Ectodermal cell (in vitro differentiated cells): Measurements from ENCODE around the gene HSP90AB1.

Experiments
- H3K27ac ChIP-seq: 2 replicates; pipeline ENCODE4 v1.7.0; 2013; ENCODE audit warnings: mild to moderate bottlenecking, low read depth, low read length; ENCODE audit not compliant: insufficient read depth, poor library complexity, severe bottlenecking
- H3K27me3 ChIP-seq: 2 replicates; pipeline ENCODE4 v1.7.0; 2013; ENCODE audit warnings: mild to moderate bottlenecking, low read length; ENCODE audit not compliant: insufficient read depth, control insufficient read depth, poor library complexity, severe bottlenecking
- H3K36me3 ChIP-seq: one replicate; pipeline ENCODE4 v1.7.0; 2013; ENCODE audit warnings: low read length; ENCODE audit not compliant: control insufficient read depth, insufficient read depth
- H3K4me1 ChIP-seq: one replicate; pipeline ENCODE4 v1.7.0; 2013; ENCODE audit warnings: low read length; ENCODE audit not compliant: control insufficient read depth, insufficient read depth
- H3K4me3 ChIP-seq: 2 replicates; pipeline ENCODE4 v1.7.0; 2013; ENCODE audit warnings: low read depth, low read length, control low read depth; ENCODE audit not compliant: insufficient read depth
- H3K9me3 ChIP-seq: 2 replicates; pipeline ENCODE4 v1.7.0; 2013; ENCODE audit warnings: mild to moderate bottlenecking, low read length, moderate library complexity; ENCODE audit not compliant: control insufficient read depth
- WGBS, 2 experiments: methylation state at CpG; one replicate each; pipeline ENCODE4 v1.1.7; 2013; ENCODE audit warnings: missing lambda C conversion rate in 2 of 2; 5-methylcytosine and 5-hydroxymethylcytosine counted together

The HSP90AB1 gene

DNA sequence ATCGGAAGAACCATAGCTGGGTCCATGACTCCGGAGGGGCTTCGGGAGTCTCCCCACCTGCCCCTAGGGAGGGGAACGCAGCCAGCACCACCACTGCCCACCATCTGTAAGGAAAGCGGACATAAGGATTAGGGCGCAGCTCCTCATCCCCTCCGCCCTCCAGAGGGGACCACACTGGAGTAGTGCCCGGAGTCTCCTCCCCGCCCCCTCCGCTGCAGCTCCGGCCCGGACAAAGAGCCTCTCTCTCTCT is 9.8 kb downstream of the HSP90AB1 start:
- Histone ChIP-seq H3K27ac (peak overlapping the region; percentile 95), H3K4me3 (peak overlapping the region; percentile 85), H3K4me1 (peaks cover 7% of the 10 kb centered on the region), H3K9me3 (no peaks in the 10 kb centered on the region), H3K27me3 (no peaks in the 10 kb centered on the region), H3K36me3 (peaks cover 24% of the 10 kb centered on the region)
- 2 to 3% methylated on average over 12 of the region's 12 CpGs for WGBS, 2 experiments

DNA sequence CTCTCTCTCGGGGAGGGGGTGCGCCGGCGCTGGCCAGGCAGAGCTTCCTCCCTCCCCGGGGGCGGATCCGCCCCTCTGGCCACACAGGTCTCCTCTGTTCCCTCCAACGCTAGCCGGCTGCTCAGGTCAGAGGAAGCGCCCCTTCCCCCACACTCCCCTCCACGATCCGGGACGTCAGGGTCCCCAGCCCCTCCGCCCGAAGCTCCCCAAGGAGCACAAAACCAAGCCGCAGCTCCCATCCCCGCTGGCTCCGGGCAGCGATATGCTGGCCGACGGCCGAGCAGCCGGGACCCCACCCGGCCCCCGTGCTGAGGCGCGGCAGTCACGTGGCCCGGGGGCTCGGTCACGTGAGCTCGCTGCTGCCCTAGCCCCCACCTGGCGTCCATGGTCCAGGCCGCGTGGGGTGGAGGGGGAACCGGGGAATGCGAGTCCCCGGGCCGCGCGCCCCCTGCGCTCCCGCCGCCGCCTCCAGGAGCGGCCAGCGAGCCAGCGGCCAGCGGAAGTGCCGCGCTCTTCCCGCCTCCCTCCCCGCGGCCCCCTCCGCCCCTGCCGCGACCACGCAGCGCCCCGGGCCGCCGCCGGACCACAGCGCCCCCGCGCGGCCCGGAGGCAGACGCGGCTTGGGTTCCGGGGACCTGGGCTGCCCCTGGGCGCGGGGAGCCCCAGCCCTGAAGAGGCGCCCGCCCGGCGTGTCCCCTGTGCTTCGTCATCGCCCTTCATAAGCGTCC is 10.3 kb downstream of the HSP90AB1 start, which contains the start of gene SLC35B2:
TSS of gene SLC35B2 (minus strand) at position 504 of the 728 bp plus-strand sequence. CDS start at position 386, 118 bp downstream.
- Histone ChIP-seq H3K27me3 (no peaks in the 10 kb centered on the region), H3K4me3 (peak within 1 kb of the TSS; percentile 85), H3K9me3 (no peaks in the 10 kb centered on the region), H3K36me3 (peaks cover 23% of the 10 kb centered on the region), H3K4me1 (peaks cover 7% of the 10 kb centered on the region), H3K27ac (peak within 1 kb of the TSS; percentile 95)
- WGBS, 2 experiments = 0 to 1% methylated on average over 80 of the region's 80 CpGs

- 43 to 45% methylated on average over 15 of the region's 15 CpGs for WGBS, 2 experiments
- Histone ChIP-seq H3K36me3 (peaks cover 17% of the 10 kb centered on the region), H3K4me3 (peak overlapping the region; percentile 85), H3K4me1 (peaks cover 14% of the 10 kb centered on the region), H3K27me3 (no peaks in the 10 kb centered on the region), H3K27ac (no peak overlapping the region), H3K9me3 (no peaks in the 10 kb centered on the region)
Measured at GRCh38 chr6:44257753-44258324, 10.9 kb downstream of the HSP90AB1 start.

GRCh38 chr6:44258325-44258863 is 11.5 kb downstream of the HSP90AB1 start:
- H3K9me3 ChIP-seq = no peaks in the 10 kb centered on the region
- H3K27me3 ChIP-seq = no peaks in the 10 kb centered on the region
- no peak overlapping the region for H3K27ac ChIP-seq
- no peak overlapping the region for H3K4me3 ChIP-seq
- H3K4me1 ChIP-seq = peaks cover 19% of the 10 kb centered on the region
- 83 to 86% methylated on average over 9 of the region's 9 CpGs for whole genome bisulfite sequencing, 2 experiments
- H3K36me3 ChIP-seq = peaks cover 12% of the 10 kb centered on the region

- Histone ChIP-seq H3K4me3 (no peak overlapping the region), H3K4me1 (peaks cover 24% of the 10 kb centered on the region), H3K27me3 (no peaks in the 10 kb centered on the region), H3K36me3 (peaks cover 8% of the 10 kb centered on the region), H3K27ac (no peak overlapping the region), H3K9me3 (no peaks in the 10 kb centered on the region)
- WGBS, 2 experiments = 91 to 93% methylated on average over 3 of the region's 3 CpGs
Measured at GRCh38 chr6:44258921-44259320, 12.0 kb downstream of the HSP90AB1 start.

- 93 to 96% methylated on average over 8 of the region's 8 CpGs for WGBS, 2 experiments
- Histone ChIP-seq H3K4me1 (peaks cover 33% of the 10 kb centered on the region), H3K27me3 (no peaks in the 10 kb centered on the region), H3K9me3 (no peaks in the 10 kb centered on the region), H3K4me3 (no peak overlapping the region), H3K36me3 (peaks cover 4% of the 10 kb centered on the region), H3K27ac (no peak overlapping the region)
Measured at GRCh38 chr6:44260011-44260410, 13.1 kb downstream of the HSP90AB1 start.

GRCh38 chr6:44260451-44261297 is 13.8 kb downstream of the HSP90AB1 start:
- Histone ChIP-seq H3K4me3 (no peak overlapping the region), H3K27me3 (no peaks in the 10 kb centered on the region), H3K9me3 (no peaks in the 10 kb centered on the region), H3K4me1 (peaks cover 33% of the 10 kb centered on the region), H3K36me3 (peaks cover 4% of the 10 kb centered on the region), H3K27ac (no peak overlapping the region)
- WGBS, 2 experiments = 92 to 97% methylated on average over 6 of the region's 6 CpGs

GRCh38 chr6:44261581-44261980 is 14.7 kb downstream of the HSP90AB1 start:
- Histone ChIP-seq H3K36me3 (peaks cover 4% of the 10 kb centered on the region), H3K27me3 (no peaks in the 10 kb centered on the region), H3K4me1 (peaks cover 33% of the 10 kb centered on the region), H3K4me3 (no peak overlapping the region), H3K27ac (no peak overlapping the region), H3K9me3 (no peaks in the 10 kb centered on the region)
- WGBS, 2 experiments = 96% methylated on average over 8 of the region's 8 CpGs

DNA sequence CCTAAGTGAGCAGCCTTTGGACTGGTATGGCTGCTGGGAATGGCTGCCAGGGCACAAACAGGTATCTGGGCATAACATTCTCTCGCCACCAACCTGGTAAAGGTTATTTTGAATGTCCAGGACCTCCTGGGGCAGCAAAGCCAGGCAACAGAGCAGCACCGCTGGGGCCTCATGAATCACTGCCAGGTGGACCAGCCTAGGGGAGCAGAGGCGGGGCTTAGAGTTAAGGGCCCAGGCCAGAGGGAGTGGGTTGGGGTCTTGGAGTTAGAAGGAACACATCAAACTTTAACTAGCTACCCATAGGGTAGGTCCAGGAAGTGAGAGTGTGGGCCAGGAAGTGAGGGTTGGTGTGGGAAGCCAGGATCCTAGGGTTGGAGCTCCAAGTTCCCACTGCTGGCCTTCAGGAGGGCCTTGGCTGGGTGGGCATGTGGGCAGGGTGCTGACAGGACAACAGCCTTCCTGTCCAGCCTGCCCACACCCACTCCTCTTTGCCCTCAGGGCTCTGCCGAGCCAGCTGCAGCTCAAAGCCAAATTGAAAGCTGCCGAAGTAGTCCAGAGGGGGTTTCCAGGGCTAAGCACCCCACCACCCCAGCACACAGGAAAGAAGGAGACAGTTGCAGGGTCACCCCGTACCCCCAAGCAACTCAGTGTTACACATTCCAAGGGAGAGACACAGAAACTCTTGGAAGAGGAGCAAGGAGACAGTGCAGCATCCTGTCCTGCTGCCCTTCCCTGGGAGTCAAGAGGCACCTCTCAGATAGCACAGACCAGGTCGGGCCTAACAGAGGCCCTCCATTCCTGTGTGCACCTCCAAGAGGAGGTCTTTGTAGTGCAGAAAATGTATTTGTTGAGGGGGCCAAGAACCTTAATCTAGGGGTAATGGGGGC is 15.8 kb downstream of the HSP90AB1 start:
- H3K4me1 ChIP-seq = peaks cover 31% of the 10 kb centered on the region
- 78 to 85% methylated on average over 7 of the region's 7 CpGs for WGBS, 2 experiments
- no peaks in the 10 kb centered on the region for H3K9me3 ChIP-seq
- no peak overlapping the region for H3K4me3 ChIP-seq
- no peaks in the 10 kb centered on the region for H3K27me3 ChIP-seq
- no peak overlapping the region for H3K27ac ChIP-seq
- peaks cover 4% of the 10 kb centered on the region for H3K36me3 ChIP-seq
